GM12873 (cell line): ENCODE measurements around the gene TNFSF8.

Experiments
- TF ChIP-seq, protein P1 (sequence below): IDR thresholded peaks from 2 replicates; pipeline ENCODE4 v1.5.1; 2012; ENCODE audit warnings: low read depth, mild to moderate bottlenecking, moderate library complexity, low read length, control low read depth; ENCODE audit not compliant: insufficient read depth; ENCODE audit errors: missing control alignments

Gene TNFSF8, protein sequence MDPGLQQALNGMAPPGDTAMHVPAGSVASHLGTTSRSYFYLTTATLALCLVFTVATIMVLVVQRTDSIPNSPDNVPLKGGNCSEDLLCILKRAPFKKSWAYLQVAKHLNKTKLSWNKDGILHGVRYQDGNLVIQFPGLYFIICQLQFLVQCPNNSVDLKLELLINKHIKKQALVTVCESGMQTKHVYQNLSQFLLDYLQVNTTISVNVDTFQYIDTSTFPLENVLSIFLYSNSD

DNA sequence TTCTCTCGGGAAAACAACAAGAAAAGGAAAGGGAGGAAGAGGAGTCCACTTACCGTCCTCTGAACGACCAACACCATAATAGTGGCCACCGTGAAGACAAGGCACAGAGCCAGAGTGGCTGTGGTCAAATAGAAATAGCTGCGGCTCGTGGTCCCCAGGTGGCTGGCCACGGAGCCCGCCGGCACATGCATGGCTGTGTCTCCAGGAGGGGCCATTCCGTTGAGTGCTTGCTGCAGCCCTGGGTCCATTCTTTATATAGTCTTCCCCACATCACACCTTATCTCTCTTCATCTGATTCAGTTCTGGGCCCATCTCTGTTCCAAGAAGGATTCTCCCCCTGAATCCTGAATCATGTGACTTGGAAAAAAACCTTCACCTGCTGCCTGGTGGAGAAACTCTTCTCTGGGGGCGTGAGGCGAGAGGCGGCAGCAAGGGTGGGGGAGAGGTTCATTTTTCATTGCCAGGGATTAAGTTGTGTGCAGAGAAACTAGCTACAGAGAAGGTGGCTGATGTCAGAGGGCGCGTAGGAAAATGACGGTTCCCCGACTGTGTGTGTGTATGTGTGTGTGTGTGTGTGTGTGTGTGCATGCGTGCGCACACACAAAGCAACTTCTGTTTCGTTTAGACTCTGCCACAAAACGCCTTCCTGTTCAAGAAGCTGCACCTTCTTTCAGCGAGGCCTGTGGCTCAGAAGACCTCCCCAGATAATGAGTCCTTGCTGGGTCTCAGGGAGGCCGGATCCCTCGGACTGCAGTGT is at the start of gene TNFSF8:
TSS of gene TNFSF8 (minus strand) at position 536 of the 757 bp plus-strand sequence. CDS start at position 248, 288 bp downstream.
- TF ChIP-seq, protein P1, sequence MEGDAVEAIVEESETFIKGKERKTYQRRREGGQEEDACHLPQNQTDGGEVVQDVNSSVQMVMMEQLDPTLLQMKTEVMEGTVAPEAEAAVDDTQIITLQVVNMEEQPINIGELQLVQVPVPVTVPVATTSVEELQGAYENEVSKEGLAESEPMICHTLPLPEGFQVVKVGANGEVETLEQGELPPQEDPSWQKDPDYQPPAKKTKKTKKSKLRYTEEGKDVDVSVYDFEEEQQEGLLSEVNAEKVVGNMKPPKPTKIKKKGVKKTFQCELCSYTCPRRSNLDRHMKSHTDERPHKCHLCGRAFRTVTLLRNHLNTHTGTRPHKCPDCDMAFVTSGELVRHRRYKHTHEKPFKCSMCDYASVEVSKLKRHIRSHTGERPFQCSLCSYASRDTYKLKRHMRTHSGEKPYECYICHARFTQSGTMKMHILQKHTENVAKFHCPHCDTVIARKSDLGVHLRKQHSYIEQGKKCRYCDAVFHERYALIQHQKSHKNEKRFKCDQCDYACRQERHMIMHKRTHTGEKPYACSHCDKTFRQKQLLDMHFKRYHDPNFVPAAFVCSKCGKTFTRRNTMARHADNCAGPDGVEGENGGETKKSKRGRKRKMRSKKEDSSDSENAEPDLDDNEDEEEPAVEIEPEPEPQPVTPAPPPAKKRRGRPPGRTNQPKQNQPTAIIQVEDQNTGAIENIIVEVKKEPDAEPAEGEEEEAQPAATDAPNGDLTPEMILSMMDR = no peak

DNA sequence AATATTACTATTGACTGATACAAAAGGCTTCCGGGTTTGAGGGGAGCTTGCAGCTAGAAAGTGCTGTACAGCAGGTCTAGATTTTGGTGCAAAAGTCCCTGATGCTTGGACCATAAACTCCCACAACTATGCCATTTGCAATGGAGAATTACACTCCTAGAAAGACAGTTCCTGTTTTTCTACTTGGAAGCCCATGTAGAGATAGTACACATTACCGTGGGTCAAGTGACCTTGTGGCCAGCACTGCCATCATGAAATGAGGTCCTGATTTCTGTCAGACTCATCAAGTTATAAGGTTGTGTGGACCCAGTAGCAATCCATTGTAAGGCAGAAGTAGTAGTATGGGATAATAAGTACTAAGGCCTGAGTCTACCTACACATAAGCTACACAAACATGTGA is 42.8 kb upstream of the TNFSF8 start:
- TF ChIP-seq, protein P1 = no peak

DNA sequence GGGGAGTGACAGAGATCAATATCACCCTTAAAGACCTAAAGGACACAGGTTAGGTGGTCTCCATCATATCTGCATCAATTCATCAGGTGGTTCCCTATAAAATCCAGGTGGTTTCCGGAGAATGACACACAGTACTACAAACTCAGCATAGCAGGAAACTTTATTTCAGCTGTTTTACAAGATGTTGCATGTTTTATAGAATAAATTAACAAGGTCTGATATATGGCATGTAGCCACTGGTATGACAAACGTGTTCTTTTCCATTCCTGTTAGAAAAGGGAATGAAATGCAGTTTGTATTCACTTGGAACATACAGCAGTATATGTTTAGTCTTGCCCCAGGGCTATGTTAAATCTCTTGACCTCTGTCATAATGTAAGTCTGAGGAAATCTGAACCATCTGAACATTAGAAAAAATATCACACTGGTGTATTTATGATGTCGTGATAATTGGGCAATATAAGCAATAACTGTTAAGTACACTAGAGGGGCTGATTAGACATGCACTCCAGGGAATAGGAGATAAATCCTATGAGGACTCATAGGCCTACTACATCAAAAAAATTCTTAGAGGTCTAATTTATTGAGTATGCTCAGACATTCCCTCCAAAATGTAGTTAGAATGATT is 42.2 kb upstream of the TNFSF8 start:
- TF ChIP-seq, protein P1 = no peak

DNA sequence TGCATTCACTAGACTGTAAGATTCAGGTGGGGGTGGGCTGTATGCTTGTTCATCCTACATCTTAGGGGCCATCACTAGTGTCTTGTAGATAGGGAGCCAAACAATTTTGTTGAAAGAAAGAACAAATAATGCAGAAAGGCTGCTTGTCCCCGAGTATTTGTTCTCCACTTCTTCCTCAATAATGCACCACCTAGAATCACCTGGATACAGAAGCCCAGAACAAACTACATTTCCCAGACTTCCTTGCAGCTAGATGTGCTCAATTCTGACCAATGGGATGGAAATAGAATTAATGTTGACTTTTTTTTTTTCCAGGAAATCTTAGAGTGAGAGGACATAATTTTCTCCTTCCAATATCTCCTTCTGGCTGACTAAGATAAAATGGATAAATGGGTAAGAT is 38.9 kb upstream of the TNFSF8 start:
- TF ChIP-seq, protein P1 = no peak

DNA sequence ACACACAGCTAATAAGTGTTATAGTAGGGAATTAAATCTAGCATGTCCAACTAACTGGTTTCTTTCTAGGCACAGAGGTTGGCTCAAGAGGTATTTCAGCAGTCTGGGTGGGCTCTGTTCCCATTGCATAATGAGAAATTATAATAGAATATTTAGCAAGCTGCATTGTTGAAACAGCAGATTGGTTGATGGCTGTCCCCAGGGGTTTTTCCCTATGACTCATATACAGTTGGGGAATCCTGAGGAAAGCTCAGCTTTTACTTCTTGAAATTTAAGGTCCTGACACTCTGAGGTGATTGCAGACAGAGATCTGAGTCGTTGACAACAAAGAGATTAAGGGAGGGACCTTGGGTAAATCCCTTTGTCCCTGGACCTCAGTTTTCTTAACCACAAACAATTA is 38.3 kb upstream of the TNFSF8 start:
- TF ChIP-seq, protein P1 = no peak

DNA sequence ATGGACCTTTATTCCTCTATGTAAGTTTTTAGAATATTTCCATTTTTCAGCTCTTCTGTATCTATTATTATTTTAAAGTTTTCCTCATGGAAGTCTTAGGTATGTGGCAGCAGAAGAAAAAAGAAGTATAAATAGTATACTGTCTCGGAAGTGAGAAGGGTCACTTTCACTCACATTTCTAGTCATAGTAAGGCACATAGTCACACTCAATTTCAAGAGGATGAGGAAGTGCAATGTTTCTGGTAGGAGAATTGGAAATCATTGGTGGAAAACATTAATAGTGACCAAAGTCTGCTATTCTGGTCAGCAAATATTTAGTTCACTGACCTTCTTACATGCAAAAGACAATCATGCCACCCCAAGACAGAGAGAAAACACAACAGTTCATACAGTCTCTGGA is 35.2 kb upstream of the TNFSF8 start:
- TF ChIP-seq, protein P1 = no peak

DNA sequence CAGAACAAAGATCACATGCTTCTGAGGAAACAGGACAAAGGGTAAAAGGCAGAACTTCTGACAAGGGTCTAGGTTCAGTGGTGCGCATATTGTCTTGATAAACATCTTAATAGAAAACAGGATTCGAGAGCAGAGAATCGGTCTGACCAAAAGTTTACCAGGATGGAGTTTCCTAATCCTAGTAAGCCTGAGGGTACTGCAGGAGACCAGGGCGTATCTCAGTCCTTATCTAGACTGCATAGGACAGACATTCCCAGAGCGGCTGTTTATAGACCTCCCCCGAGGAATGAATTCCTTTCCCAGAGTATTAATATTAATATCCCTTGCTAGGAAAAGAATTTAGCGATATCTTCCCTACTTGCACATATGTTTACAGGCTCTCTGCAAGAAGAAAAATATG is 32.4 kb upstream of the TNFSF8 start:
- TF ChIP-seq, protein P1 = no peak
